Stimulated activated CD4-positive, alpha-beta T cell treated with anti-CD3 and anti-CD28 coated beads, TNF-alpha, amount 100 ng/mL, for 48 hours (primary cell): ENCODE measurements around the gene API5.
A peak's percentile ranks its signal among the peaks of the same experiment; 100 is the strongest.
"Not testable (repeated sequence)": the region's sequence is repeated elsewhere in the genome, so short reads cannot be mapped to it uniquely, and the experiment has no call there.

Source experiments
- DNase-seq, 3 donors: peaks; one replicate each; pipeline ENCODE4 v3.0.0-alpha.2; 2020; ENCODE audit warnings: low read depth in 3 of 3

API5 gene

GRCh38 chr11:43311791-43312607 lies at the start of gene API5:
Gene API5, plus strand, starts transcription at chr11:43311996. Its CDS starts 132 bp downstream, at chr11:43312128.
- DNase-seq: peak; percentile 84 to 91 (median 87)

- no peak for DNase-seq
Observed at GRCh38 chr11:43267856-43268580, 43.8 kb upstream of the API5 start.

- no peak for DNase-seq
Observed at GRCh38 chr11:43268786-43269185, 43.0 kb upstream of the API5 start.

- no peak for DNase-seq
Observed at GRCh38 chr11:43269254-43269918, 42.4 kb upstream of the API5 start.

GRCh38 chr11:43270468-43270867 lies 41.3 kb upstream of the API5 start:
- no peak for DNase-seq

- no peak for DNase-seq
Observed at GRCh38 chr11:43278193-43278956, 33.4 kb upstream of the API5 start.

- DNase-seq: peak in 2 of 3 donors; percentile 11
Observed at GRCh38 chr11:43282607-43283440, 29.0 kb upstream of the API5 start.

- DNase-seq: no peak
Observed at GRCh38 chr11:43285826-43286225, 26.0 kb upstream of the API5 start.

- DNase-seq: no peak
Observed at GRCh38 chr11:43289368-43289767, 22.4 kb upstream of the API5 start.

- DNase-seq: no peak
Observed at GRCh38 chr11:43298397-43298796, 13.4 kb upstream of the API5 start.

- DNase-seq: no peak
Observed at GRCh38 chr11:43315966-43316365, 4.2 kb downstream of the API5 start.

GRCh38 chr11:43316451-43316850 lies 4.7 kb downstream of the API5 start:
- no peak for DNase-seq

- DNase-seq: no peak
Observed at GRCh38 chr11:43327987-43328386, 16.2 kb downstream of the API5 start.

GRCh38 chr11:43328482-43328881 lies 16.7 kb downstream of the API5 start:
- no peak for DNase-seq

GRCh38 chr11:43341159-43341558 lies 29.4 kb downstream of the API5 start:
- no peak for DNase-seq

- not testable (repeated sequence) for DNase-seq
Observed at GRCh38 chr11:43351426-43351825, 39.6 kb downstream of the API5 start.

- no peak for DNase-seq
Observed at GRCh38 chr11:43354311-43354710, 42.5 kb downstream of the API5 start.

GRCh38 chr11:43356336-43356735 lies 44.5 kb downstream of the API5 start:
- no peak for DNase-seq

- DNase-seq: no peak
Observed at GRCh38 chr11:43358279-43358800, 46.5 kb downstream of the API5 start.

- DNase-seq: peak; percentile 85 to 92 (median 90)
Observed at GRCh38 chr11:43358801-43359421, 47.1 kb downstream of the API5 start, which contains the start of gene TTC17. Gene TTC17, plus strand, starts transcription at chr11:43358920. Its CDS starts 35 bp downstream, at chr11:43358955.
